Osteoblast (primary cell): Measurements from ENCODE around the gene ROBO2. TPM values are rescaled to one million over a fixed set of nuclear protein-coding genes. Genes with fewer than 3 reads are reported as not detected.

Experiments used
- DNase-seq: peaks from one replicate; pipeline ENCODE4 v3.0.0; 2011; ENCODE audit warnings: low spot score, mixed read lengths; ENCODE audit not compliant: insufficient read length; ENCODE audit errors: missing footprints
- H2AFZ ChIP-seq: 2 replicates; pipeline ENCODE4 v1.6.0; 2011; ENCODE audit warnings: mild to moderate bottlenecking, low read length
- H3K27ac ChIP-seq: 2 replicates; pipeline ENCODE4 v1.5.1; 2011; ENCODE audit warnings: mild to moderate bottlenecking, low read depth, low read length, moderate library complexity
- H3K27me3 ChIP-seq: 2 replicates; pipeline ENCODE4 v1.6.0; 2012; ENCODE audit warnings: mild to moderate bottlenecking, control low read depth, inconsistent platforms, low read length, moderate library complexity; ENCODE audit not compliant: insufficient read depth
- H3K36me3 ChIP-seq: 2 replicates; pipeline ENCODE4 v1.5.1; 2011; ENCODE audit warnings: mild to moderate bottlenecking, low read length, control low read depth, moderate library complexity; ENCODE audit not compliant: insufficient read depth
- H3K4me1 ChIP-seq: 2 replicates; pipeline ENCODE4 v1.5.1; 2011; ENCODE audit warnings: mild to moderate bottlenecking, low read length, control low read depth, moderate library complexity; ENCODE audit not compliant: insufficient read depth
- H3K4me2 ChIP-seq: 2 replicates; pipeline ENCODE4 v1.6.0; 2011; ENCODE audit warnings: mild to moderate bottlenecking, low read length; ENCODE audit not compliant: insufficient read depth
- H3K4me3 ChIP-seq: fragments of 200-600 bp; sonication (generic); 3 replicates; pipeline ENCODE4 v1.5.1; 2012; ENCODE audit warnings: mild to moderate bottlenecking, low read length, inconsistent platforms; ENCODE audit not compliant: insufficient read depth
- H3K79me2 ChIP-seq: 2 replicates; pipeline ENCODE4 v1.6.0; 2012; ENCODE audit warnings: mild to moderate bottlenecking, low read length, control low read depth, inconsistent platforms; ENCODE audit not compliant: insufficient read depth
- H3K9me3 ChIP-seq: 2 replicates; pipeline ENCODE4 v1.5.1; 2011; ENCODE audit warnings: low read depth, low read length, control low read depth
- H4K20me1 ChIP-seq: 2 replicates; pipeline ENCODE4 v1.6.0; 2012; ENCODE audit warnings: mild to moderate bottlenecking, low read length, control low read depth; ENCODE audit not compliant: insufficient read depth
- total RNA-seq: library from RNA; depleted of rRNA; stranded (reverse); fragments of >200 nt; gene quantifications from 2 replicates; pipeline ENCODE4 v1.2.3, GENCODE V29; 2012
- TF ChIP-seq, protein P1 (sequence below): IDR thresholded peaks from 2 replicates; pipeline ENCODE4 v1.5.1; 2011; ENCODE audit warnings: mild to moderate bottlenecking, low read depth, low read length, moderate library complexity; ENCODE audit errors: extremely low read depth

ROBO2 gene
- total RNA-seq, 1 donor: 0.36 TPM

DNA sequence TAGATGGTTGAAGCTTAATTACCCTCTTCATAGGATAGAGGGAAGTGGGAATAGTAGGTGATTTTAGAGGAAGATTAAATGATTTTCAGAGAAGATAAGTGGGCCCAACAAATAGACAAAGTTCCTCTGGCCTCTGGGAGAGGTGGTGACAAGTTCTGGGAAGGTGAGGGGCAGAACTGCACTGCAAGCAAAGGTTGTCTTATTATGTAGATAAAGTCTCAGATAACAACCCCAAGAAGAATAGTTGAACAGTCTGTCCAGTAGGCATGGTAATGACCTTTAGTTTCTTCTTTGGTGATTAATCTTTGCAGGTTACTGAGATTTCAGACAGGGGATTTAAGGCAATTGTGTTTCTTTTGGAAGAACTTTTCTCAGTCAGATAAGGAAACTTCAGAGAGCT lies 439.1 kb downstream of the ROBO2 start:
- H3K79me2 ChIP-seq: no peaks in the 10 kb centered on the region
- no peak overlapping the region for H3K4me3 ChIP-seq
- H3K4me1 ChIP-seq: no peaks in the 10 kb centered on the region
- no peak overlapping the region for H3K4me2 ChIP-seq
- TF ChIP-seq, protein P1, sequence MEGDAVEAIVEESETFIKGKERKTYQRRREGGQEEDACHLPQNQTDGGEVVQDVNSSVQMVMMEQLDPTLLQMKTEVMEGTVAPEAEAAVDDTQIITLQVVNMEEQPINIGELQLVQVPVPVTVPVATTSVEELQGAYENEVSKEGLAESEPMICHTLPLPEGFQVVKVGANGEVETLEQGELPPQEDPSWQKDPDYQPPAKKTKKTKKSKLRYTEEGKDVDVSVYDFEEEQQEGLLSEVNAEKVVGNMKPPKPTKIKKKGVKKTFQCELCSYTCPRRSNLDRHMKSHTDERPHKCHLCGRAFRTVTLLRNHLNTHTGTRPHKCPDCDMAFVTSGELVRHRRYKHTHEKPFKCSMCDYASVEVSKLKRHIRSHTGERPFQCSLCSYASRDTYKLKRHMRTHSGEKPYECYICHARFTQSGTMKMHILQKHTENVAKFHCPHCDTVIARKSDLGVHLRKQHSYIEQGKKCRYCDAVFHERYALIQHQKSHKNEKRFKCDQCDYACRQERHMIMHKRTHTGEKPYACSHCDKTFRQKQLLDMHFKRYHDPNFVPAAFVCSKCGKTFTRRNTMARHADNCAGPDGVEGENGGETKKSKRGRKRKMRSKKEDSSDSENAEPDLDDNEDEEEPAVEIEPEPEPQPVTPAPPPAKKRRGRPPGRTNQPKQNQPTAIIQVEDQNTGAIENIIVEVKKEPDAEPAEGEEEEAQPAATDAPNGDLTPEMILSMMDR: no peak
- no peaks in the 10 kb centered on the region for H3K27me3 ChIP-seq
- no peak overlapping the region for H2AFZ ChIP-seq
- no peaks in the 10 kb centered on the region for H4K20me1 ChIP-seq
- H3K9me3 ChIP-seq: no peaks in the 10 kb centered on the region
- no peak overlapping the region for H3K27ac ChIP-seq
- no peaks in the 10 kb centered on the region for H3K36me3 ChIP-seq
- no peak for DNase-seq

DNA sequence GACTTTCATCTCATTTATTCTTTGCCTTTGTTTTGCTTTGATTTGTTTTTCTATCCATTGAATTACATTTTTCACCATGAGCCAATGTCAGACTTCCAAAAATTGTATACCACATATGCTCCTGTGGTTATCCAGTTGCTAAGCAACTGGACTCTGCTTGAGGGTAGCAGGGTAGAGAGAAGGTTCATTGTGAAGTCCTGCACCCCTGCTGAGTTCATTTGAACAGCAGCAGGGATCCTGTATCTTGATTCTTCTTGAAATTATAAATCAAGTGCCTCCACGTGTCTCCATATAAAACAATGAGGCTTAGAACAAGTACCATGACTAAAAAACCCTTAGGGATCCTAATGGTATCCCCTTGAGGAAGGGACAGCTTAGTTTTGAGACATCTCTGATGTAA lies 449.3 kb downstream of the ROBO2 start:
- H3K4me2 ChIP-seq: no peak overlapping the region
- H3K4me1 ChIP-seq: no peaks in the 10 kb centered on the region
- no peaks in the 10 kb centered on the region for H4K20me1 ChIP-seq
- DNase-seq: no peak
- TF ChIP-seq, protein P1: no peak
- no peak overlapping the region for H3K4me3 ChIP-seq
- H2AFZ ChIP-seq: no peak overlapping the region
- H3K36me3 ChIP-seq: no peaks in the 10 kb centered on the region
- peaks cover 2% of the 10 kb centered on the region for H3K9me3 ChIP-seq
- H3K27ac ChIP-seq: no peak overlapping the region
- H3K27me3 ChIP-seq: no peaks in the 10 kb centered on the region
- no peaks in the 10 kb centered on the region for H3K79me2 ChIP-seq

DNA sequence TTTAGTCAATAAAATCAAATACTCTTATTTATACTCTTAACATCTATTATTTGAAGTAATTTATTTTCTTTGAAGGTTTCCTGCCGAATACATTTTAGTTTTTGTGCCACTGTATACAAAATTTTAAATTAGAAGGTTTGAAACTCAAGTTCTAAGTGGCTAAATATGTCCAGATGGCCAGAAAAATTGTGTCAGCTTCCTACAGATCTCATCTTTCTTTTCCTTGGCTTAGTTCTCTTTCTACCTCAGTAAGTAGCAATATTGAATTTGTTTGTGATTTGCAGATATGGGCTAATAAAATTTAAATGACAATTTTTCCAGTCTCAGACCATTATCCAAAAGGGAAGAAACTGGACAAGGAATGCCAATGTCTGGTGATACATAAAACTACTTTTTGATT lies 452.1 kb downstream of the ROBO2 start:
- TF ChIP-seq, protein P1: no peak
- no peak overlapping the region for H3K4me2 ChIP-seq
- H4K20me1 ChIP-seq: no peaks in the 10 kb centered on the region
- no peaks in the 10 kb centered on the region for H3K4me1 ChIP-seq
- H3K4me3 ChIP-seq: no peak overlapping the region
- no peak overlapping the region for H2AFZ ChIP-seq
- H3K27ac ChIP-seq: no peak overlapping the region
- H3K27me3 ChIP-seq: no peaks in the 10 kb centered on the region
- DNase-seq: no peak
- no peaks in the 10 kb centered on the region for H3K79me2 ChIP-seq
- H3K9me3 ChIP-seq: no peaks in the 10 kb centered on the region
- H3K36me3 ChIP-seq: no peaks in the 10 kb centered on the region

DNA sequence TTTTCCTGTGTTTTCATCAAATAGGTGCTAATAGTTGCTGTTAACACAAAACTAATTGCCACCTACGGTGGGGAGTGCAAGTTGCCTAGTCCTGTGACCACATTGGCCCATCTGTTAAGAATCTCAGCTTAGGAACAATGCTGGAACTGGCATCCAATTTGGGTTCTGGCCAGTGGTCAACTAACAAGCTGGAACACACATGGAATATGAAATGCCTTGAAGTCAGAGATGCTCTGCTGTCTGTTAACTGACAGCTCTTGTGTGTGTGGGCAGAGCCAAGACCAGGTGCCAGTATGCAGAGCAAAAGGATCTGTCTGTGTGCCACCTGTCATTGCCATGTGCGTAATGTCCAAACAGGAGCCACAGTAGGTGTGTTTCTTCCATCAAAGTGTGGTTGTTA lies 460.8 kb downstream of the ROBO2 start:
- TF ChIP-seq, protein P1: no peak
- no peaks in the 10 kb centered on the region for H3K27me3 ChIP-seq
- no peaks in the 10 kb centered on the region for H3K79me2 ChIP-seq
- H3K9me3 ChIP-seq: no peaks in the 10 kb centered on the region
- no peaks in the 10 kb centered on the region for H4K20me1 ChIP-seq
- no peak overlapping the region for H3K27ac ChIP-seq
- no peak overlapping the region for H2AFZ ChIP-seq
- no peak overlapping the region for H3K4me3 ChIP-seq
- H3K4me2 ChIP-seq: no peak overlapping the region
- H3K36me3 ChIP-seq: no peaks in the 10 kb centered on the region
- H3K4me1 ChIP-seq: no peaks in the 10 kb centered on the region
- DNase-seq: no peak
